ENCODE measurements around the gene MYO9B.

GRCh38 chr19:17202249-17202648 is 126.7 kb downstream of the MYO9B start:
- TF ChIP-seq, protein P1, sequence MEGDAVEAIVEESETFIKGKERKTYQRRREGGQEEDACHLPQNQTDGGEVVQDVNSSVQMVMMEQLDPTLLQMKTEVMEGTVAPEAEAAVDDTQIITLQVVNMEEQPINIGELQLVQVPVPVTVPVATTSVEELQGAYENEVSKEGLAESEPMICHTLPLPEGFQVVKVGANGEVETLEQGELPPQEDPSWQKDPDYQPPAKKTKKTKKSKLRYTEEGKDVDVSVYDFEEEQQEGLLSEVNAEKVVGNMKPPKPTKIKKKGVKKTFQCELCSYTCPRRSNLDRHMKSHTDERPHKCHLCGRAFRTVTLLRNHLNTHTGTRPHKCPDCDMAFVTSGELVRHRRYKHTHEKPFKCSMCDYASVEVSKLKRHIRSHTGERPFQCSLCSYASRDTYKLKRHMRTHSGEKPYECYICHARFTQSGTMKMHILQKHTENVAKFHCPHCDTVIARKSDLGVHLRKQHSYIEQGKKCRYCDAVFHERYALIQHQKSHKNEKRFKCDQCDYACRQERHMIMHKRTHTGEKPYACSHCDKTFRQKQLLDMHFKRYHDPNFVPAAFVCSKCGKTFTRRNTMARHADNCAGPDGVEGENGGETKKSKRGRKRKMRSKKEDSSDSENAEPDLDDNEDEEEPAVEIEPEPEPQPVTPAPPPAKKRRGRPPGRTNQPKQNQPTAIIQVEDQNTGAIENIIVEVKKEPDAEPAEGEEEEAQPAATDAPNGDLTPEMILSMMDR (IDR thresholded peaks at IDR 0.05; ENCODE audit: insufficient read depth, low read length, poor library complexity, severe bottlenecking): no peak
- no peak for TF ChIP-seq EZH2phosphoT487 (conservative IDR thresholded peaks at IDR 0.05; ENCODE audit: low read length)
